SW480 (cell line): Measurements from ENCODE around the gene KCNQ5.

ENCODE experiments used
- DNase-seq: peaks from one replicate; pipeline ENCODE4 v3.0.0-alpha.2; 2016; ENCODE audit warnings: low spot score

Gene KCNQ5

GRCh38 chr6:72676995-72677394 is 55.1 kb downstream of the KCNQ5 start:
- DNase-seq = no peak

GRCh38 chr6:72677740-72678139 is 55.9 kb downstream of the KCNQ5 start:
- no peak for DNase-seq

- no peak for DNase-seq
Observed at GRCh38 chr6:72683797-72684196, 61.9 kb downstream of the KCNQ5 start.

GRCh38 chr6:72689107-72689954 is 67.5 kb downstream of the KCNQ5 start:
- DNase-seq = no peak

- no peak for DNase-seq
Observed at GRCh38 chr6:72691249-72691648, 69.4 kb downstream of the KCNQ5 start.

- DNase-seq = no peak
Observed at GRCh38 chr6:72696055-72696454, 74.2 kb downstream of the KCNQ5 start.

GRCh38 chr6:72699159-72699558 is 77.3 kb downstream of the KCNQ5 start:
- DNase-seq = no peak

GRCh38 chr6:72702421-72702820 is 80.6 kb downstream of the KCNQ5 start:
- no peak for DNase-seq

GRCh38 chr6:72703093-72703492 is 81.2 kb downstream of the KCNQ5 start:
- no peak for DNase-seq

- no peak for DNase-seq
Observed at GRCh38 chr6:72704979-72705378, 83.1 kb downstream of the KCNQ5 start.

- DNase-seq = no peak
Observed at GRCh38 chr6:72709431-72709830, 87.6 kb downstream of the KCNQ5 start.

GRCh38 chr6:72711731-72712130 is 89.9 kb downstream of the KCNQ5 start:
- DNase-seq = no peak

GRCh38 chr6:72712910-72713309 is 91.0 kb downstream of the KCNQ5 start:
- DNase-seq = no peak

GRCh38 chr6:72715119-72715518 is 93.3 kb downstream of the KCNQ5 start:
- DNase-seq = no peak

GRCh38 chr6:72716916-72717315 is 95.1 kb downstream of the KCNQ5 start:
- DNase-seq = no peak

- no peak for DNase-seq
Observed at GRCh38 chr6:72720464-72720863, 98.6 kb downstream of the KCNQ5 start.

- no peak for DNase-seq
Observed at GRCh38 chr6:72721346-72721745, 99.5 kb downstream of the KCNQ5 start.

- DNase-seq = no peak
Observed at GRCh38 chr6:72724545-72724944, 102.7 kb downstream of the KCNQ5 start.

- DNase-seq = no peak
Observed at GRCh38 chr6:72728706-72729343, 107.0 kb downstream of the KCNQ5 start.

- no peak for DNase-seq
Observed at GRCh38 chr6:72733045-72733444, 111.2 kb downstream of the KCNQ5 start.

- DNase-seq = no peak
Observed at GRCh38 chr6:72738091-72738490, 116.2 kb downstream of the KCNQ5 start.

GRCh38 chr6:72739368-72739779 is 117.5 kb downstream of the KCNQ5 start:
- DNase-seq = no peak

GRCh38 chr6:72740135-72740534 is 118.3 kb downstream of the KCNQ5 start:
- DNase-seq = no peak

GRCh38 chr6:72741083-72741482 is 119.2 kb downstream of the KCNQ5 start:
- DNase-seq = no peak
